GM23338 (cell line): ENCODE measurements around the gene SASH1. TPM values are rescaled to one million over a fixed set of nuclear protein-coding genes. Genes with fewer than 3 reads are reported as not detected.
A peak's percentile ranks its signal among the peaks of the same experiment; 100 is the strongest.

Source experiments
- ATAC-seq: fragments of 200-7000 bp; cut with Tn5 transposase; 3 replicates; pipeline ENCODE4 v1.9.1; 2020
- DNase-seq: peaks from one replicate; pipeline ENCODE4 v3.0.0-alpha.2; 2015; ENCODE audit warnings: low spot score
- H2AFZ ChIP-seq: fragments of 200-600 bp; sonication (generic); 2 replicates; pipeline ENCODE4 v1.8.0; 2016; ENCODE audit warnings: antibody characterized with exemption, mild to moderate bottlenecking, moderate library complexity
- H3F3A ChIP-seq: fragments of 200-600 bp; sonication (generic); replicated peaks from 2 replicates; pipeline ENCODE4 v1.8.0; 2017; ENCODE audit warnings: antibody characterized with exemption, mixed run types, low read depth
- H3K27ac ChIP-seq: fragments of 200-600 bp; sonication (generic); 2 replicates; pipeline ENCODE4 v1.6.1; 2016; ENCODE audit warnings: low read depth
- H3K27me3 ChIP-seq: fragments of 200-600 bp; sonication (generic); 2 replicates; pipeline ENCODE4 v1.8.0; 2016; ENCODE audit warnings: mild to moderate bottlenecking, mixed run types, moderate library complexity; ENCODE audit not compliant: insufficient read depth
- H3K36me3 ChIP-seq: fragments of 200-600 bp; sonication (generic); 2 replicates; pipeline ENCODE4 v1.8.0; 2016; ENCODE audit warnings: mild to moderate bottlenecking; ENCODE audit not compliant: insufficient read depth
- H3K4me1 ChIP-seq: fragments of 200-600 bp; sonication (generic); 2 replicates; pipeline ENCODE4 v1.8.0; 2016; ENCODE audit warnings: mild to moderate bottlenecking, moderate library complexity; ENCODE audit not compliant: insufficient read depth
- H3K4me2 ChIP-seq: fragments of 200-600 bp; sonication (generic); 2 replicates; pipeline ENCODE4 v1.7.1; 2017; ENCODE audit warnings: mixed run types
- H3K4me3 ChIP-seq: fragments of 200-600 bp; sonication (generic); 2 replicates; pipeline ENCODE4 v1.6.1; 2016; ENCODE audit warnings: mixed run types
- H3K79me2 ChIP-seq: fragments of 200-600 bp; sonication (generic); replicated peaks from 2 replicates; pipeline ENCODE4 v1.8.0; 2017; ENCODE audit warnings: mild to moderate bottlenecking; ENCODE audit not compliant: insufficient read depth
- H3K9me2 ChIP-seq: fragments of 200-600 bp; sonication (generic); 2 replicates; pipeline ENCODE4 v1.8.0; 2017; ENCODE audit not compliant: insufficient read depth
- H4K20me1 ChIP-seq: fragments of 200-600 bp; sonication (generic); replicated peaks from 2 replicates; pipeline ENCODE4 v1.8.0; 2017; ENCODE audit warnings: mild to moderate bottlenecking; ENCODE audit not compliant: insufficient read depth
- H3K27ac Mint-ChIP-seq: 2 replicates; pipeline ENCODE4 v1.8.0; 2020; ENCODE audit warnings: inconsistent platforms, mild to moderate bottlenecking, moderate library complexity, mixed read lengths
- H3K27me3 Mint-ChIP-seq: 3 replicates; pipeline ENCODE4 v1.8.0; 2022; ENCODE audit warnings: low read depth, mild to moderate bottlenecking, moderate library complexity, mixed read lengths, inconsistent platforms; ENCODE audit not compliant: insufficient read depth, poor library complexity
- H3K36me3 Mint-ChIP-seq: 3 replicates; pipeline ENCODE4 v1.8.0; 2021; ENCODE audit warnings: low read depth, mild to moderate bottlenecking, inconsistent platforms, moderate library complexity, mixed read lengths
- H3K4me1 Mint-ChIP-seq: 3 replicates; pipeline ENCODE4 v1.8.0; 2020; ENCODE audit warnings: mild to moderate bottlenecking, inconsistent platforms, mixed read lengths
- H3K4me3 Mint-ChIP-seq: 3 replicates; pipeline ENCODE4 v1.8.0; 2021; ENCODE audit warnings: moderate library complexity, mild to moderate bottlenecking, inconsistent platforms, mixed read lengths
- H3K9me3 Mint-ChIP-seq: 3 replicates; pipeline ENCODE4 v1.8.0; 2020; ENCODE audit warnings: moderate library complexity, mild to moderate bottlenecking, inconsistent platforms, mixed read lengths
- CREB1 ChIP-seq: fragments of 250-450 bp; sonication (Bioruptor Pico); IDR thresholded peaks from 2 replicates; pipeline ENCODE4 v1.5.0; 2020; ENCODE audit warnings: low read depth, mild to moderate bottlenecking, moderate library complexity
- EZH2 ChIP-seq: fragments of 200-600 bp; sonication (generic); IDR thresholded peaks from one replicate; pipeline ENCODE4 v1.8.0; 2017; ENCODE audit warnings: antibody characterized with exemption, mild to moderate bottlenecking, low read depth; ENCODE audit not compliant: unreplicated experiment
- EZH2phosphoT487 ChIP-seq: fragments of 200-600 bp; sonication (generic); IDR thresholded peaks from one replicate; pipeline ENCODE4 v1.8.1; 2018; ENCODE audit warnings: antibody characterized with exemption; ENCODE audit not compliant: unreplicated experiment
- JUNB ChIP-seq: IDR thresholded peaks from one replicate; pipeline ENCODE4 v1.6.1; 2016; ENCODE audit warnings: antibody characterized with exemption; ENCODE audit not compliant: unreplicated experiment
- NANOG ChIP-seq: IDR thresholded peaks from 2 replicates; pipeline ENCODE4 v1.6.1; 2016; ENCODE audit warnings: antibody characterized with exemption, borderline replicate concordance
- POLR2AphosphoS5 ChIP-seq: IDR thresholded peaks from 2 replicates; pipeline ENCODE4 v1.6.1; 2016; ENCODE audit warnings: antibody characterized with exemption, low read depth
- STAT1 ChIP-seq: IDR thresholded peaks from one replicate; pipeline ENCODE4 v1.6.1; 2016; ENCODE audit warnings: antibody characterized with exemption; ENCODE audit not compliant: unreplicated experiment
- ZNF114 ChIP-seq: fragments of 250-450 bp; sonication (Bioruptor Pico); IDR thresholded peaks from 2 replicates; pipeline ENCODE4 v1.5.0; 2020; ENCODE audit warnings: mild to moderate bottlenecking, moderate library complexity
- ZNF331 ChIP-seq: fragments of 250-450 bp; sonication (Bioruptor Pico); IDR thresholded peaks from 2 replicates; pipeline ENCODE4 v1.5.0; 2020; ENCODE audit warnings: low read depth, mild to moderate bottlenecking, moderate library complexity
- polyA plus RNA-seq: library from polyadenylated mRNA; unstranded; fragments of >200 nt; fragmentation: Nextera tagmentation; extraction: Ambion mirVana; gene quantifications from 2 replicates; pipeline ENCODE4 v1.2.1, GENCODE V29; 2016
- total RNA-seq: library from RNA; depleted of rRNA; stranded (reverse); fragments of >200 nt; shearing (Covaris generic); gene quantifications from 2 replicates; pipeline ENCODE4 v1.2.3, GENCODE V29; 2014
- TF ChIP-seq, protein P1 (sequence below), 2 experiments: fragments of 200-600 bp in 1 of 2; sonication (generic) in 1 of 2; conservative IDR thresholded peaks; 2 replicates each; pipeline versions ENCODE4 v1.5.1 to v1.6.1; 2016 to 2017; ENCODE audit warnings: antibody characterized with exemption in 2 of 2, low read depth in 2 of 2, mild to moderate bottlenecking in 2 of 2, moderate library complexity in 1 of 2
- TF ChIP-seq, protein P2 (sequence below): IDR thresholded peaks from 2 replicates; pipeline ENCODE4 v1.6.1; 2016; ENCODE audit warnings: antibody characterized with exemption
- TF ChIP-seq, protein P3 (sequence below): IDR thresholded peaks from one replicate; pipeline ENCODE4 v1.6.1; 2018; ENCODE audit warnings: antibody characterized with exemption; ENCODE audit not compliant: unreplicated experiment
- TF ChIP-seq, protein P4 (sequence below): fragments of 250-450 bp; sonication (Bioruptor Pico); IDR thresholded peaks from 2 replicates; pipeline ENCODE4 v1.5.0; 2020; ENCODE audit warnings: mild to moderate bottlenecking, moderate library complexity

The SASH1 gene
- total and polyA plus RNA-seq, 2 experiments from 2014 or later = 8.2 to 30.2 TPM

DNA sequence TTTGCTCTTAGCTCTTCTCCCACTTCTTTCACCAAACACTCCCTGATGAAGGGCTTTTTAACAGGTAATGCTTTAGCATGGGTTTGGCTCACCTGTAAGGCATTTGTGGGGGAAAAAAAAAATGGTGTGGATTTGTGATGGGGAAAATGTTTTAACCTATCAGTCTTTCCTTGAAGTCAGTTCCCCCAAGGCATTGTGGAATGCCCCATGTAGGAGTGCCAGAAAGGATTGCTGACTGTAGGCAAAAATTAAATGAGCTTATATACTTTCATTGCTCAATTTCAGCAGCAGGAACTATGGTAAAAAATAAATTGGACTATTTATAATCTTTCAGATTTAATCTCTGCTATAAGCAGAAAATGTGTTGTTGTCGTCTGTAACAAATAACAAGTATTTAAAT is 10.6 kb upstream of the SASH1 start:
- no peaks in the 10 kb centered on the region for H3K36me3 ChIP-seq
- H3K4me1 ChIP-seq = peaks cover 13% of the 10 kb centered on the region
- no peaks in the 10 kb centered on the region for H3K9me2 ChIP-seq
- H3F3A ChIP-seq = no peaks in the 10 kb centered on the region
- Mint-ChIP-seq H3K4me1 (peaks cover 3% of the 10 kb centered on the region; the same call in 1 of the 3 replicates), H3K36me3 (no peaks in the 10 kb centered on the region), H3K27ac (no peak overlapping the region), H3K9me3 (no peaks in the 10 kb centered on the region), H3K27me3 (peaks cover 2% of the 10 kb centered on the region), H3K4me3 (no peak overlapping the region)
- 0 out of 2 replicates have a peak overlapping the region, but pooled peaks have one; percentile 35 for H2AFZ ChIP-seq
- no peak for DNase-seq
- no peaks in the 10 kb centered on the region for H3K27me3 ChIP-seq
- no peak for ATAC-seq
- H3K79me2 ChIP-seq = no peaks in the 10 kb centered on the region
- no peak overlapping the region for H3K4me2 ChIP-seq
- H3K27ac ChIP-seq = no peak overlapping the region
- TF ChIP-seq STAT1 (no peak), EZH2 (no peak), POLR2AphosphoS5 (no peak), NANOG (no peak), ZNF114 (no peak), EZH2phosphoT487 (no peak), JUNB (no peak), ZNF331 (CRISPR knock-in tag) (no peak), CREB1 (no peak)
- TF ChIP-seq, protein P1, sequence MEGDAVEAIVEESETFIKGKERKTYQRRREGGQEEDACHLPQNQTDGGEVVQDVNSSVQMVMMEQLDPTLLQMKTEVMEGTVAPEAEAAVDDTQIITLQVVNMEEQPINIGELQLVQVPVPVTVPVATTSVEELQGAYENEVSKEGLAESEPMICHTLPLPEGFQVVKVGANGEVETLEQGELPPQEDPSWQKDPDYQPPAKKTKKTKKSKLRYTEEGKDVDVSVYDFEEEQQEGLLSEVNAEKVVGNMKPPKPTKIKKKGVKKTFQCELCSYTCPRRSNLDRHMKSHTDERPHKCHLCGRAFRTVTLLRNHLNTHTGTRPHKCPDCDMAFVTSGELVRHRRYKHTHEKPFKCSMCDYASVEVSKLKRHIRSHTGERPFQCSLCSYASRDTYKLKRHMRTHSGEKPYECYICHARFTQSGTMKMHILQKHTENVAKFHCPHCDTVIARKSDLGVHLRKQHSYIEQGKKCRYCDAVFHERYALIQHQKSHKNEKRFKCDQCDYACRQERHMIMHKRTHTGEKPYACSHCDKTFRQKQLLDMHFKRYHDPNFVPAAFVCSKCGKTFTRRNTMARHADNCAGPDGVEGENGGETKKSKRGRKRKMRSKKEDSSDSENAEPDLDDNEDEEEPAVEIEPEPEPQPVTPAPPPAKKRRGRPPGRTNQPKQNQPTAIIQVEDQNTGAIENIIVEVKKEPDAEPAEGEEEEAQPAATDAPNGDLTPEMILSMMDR (conservative IDR thresholded peaks at IDR 0.05; ENCODE audit: low read depth in 2 of 2) = no peak
- TF ChIP-seq, protein P2, sequence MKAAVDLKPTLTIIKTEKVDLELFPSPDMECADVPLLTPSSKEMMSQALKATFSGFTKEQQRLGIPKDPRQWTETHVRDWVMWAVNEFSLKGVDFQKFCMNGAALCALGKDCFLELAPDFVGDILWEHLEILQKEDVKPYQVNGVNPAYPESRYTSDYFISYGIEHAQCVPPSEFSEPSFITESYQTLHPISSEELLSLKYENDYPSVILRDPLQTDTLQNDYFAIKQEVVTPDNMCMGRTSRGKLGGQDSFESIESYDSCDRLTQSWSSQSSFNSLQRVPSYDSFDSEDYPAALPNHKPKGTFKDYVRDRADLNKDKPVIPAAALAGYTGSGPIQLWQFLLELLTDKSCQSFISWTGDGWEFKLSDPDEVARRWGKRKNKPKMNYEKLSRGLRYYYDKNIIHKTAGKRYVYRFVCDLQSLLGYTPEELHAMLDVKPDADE = no peak
- TF ChIP-seq, protein P3, sequence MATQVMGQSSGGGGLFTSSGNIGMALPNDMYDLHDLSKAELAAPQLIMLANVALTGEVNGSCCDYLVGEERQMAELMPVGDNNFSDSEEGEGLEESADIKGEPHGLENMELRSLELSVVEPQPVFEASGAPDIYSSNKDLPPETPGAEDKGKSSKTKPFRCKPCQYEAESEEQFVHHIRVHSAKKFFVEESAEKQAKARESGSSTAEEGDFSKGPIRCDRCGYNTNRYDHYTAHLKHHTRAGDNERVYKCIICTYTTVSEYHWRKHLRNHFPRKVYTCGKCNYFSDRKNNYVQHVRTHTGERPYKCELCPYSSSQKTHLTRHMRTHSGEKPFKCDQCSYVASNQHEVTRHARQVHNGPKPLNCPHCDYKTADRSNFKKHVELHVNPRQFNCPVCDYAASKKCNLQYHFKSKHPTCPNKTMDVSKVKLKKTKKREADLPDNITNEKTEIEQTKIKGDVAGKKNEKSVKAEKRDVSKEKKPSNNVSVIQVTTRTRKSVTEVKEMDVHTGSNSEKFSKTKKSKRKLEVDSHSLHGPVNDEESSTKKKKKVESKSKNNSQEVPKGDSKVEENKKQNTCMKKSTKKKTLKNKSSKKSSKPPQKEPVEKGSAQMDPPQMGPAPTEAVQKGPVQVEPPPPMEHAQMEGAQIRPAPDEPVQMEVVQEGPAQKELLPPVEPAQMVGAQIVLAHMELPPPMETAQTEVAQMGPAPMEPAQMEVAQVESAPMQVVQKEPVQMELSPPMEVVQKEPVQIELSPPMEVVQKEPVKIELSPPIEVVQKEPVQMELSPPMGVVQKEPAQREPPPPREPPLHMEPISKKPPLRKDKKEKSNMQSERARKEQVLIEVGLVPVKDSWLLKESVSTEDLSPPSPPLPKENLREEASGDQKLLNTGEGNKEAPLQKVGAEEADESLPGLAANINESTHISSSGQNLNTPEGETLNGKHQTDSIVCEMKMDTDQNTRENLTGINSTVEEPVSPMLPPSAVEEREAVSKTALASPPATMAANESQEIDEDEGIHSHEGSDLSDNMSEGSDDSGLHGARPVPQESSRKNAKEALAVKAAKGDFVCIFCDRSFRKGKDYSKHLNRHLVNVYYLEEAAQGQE = no peak
- TF ChIP-seq, protein P4, sequence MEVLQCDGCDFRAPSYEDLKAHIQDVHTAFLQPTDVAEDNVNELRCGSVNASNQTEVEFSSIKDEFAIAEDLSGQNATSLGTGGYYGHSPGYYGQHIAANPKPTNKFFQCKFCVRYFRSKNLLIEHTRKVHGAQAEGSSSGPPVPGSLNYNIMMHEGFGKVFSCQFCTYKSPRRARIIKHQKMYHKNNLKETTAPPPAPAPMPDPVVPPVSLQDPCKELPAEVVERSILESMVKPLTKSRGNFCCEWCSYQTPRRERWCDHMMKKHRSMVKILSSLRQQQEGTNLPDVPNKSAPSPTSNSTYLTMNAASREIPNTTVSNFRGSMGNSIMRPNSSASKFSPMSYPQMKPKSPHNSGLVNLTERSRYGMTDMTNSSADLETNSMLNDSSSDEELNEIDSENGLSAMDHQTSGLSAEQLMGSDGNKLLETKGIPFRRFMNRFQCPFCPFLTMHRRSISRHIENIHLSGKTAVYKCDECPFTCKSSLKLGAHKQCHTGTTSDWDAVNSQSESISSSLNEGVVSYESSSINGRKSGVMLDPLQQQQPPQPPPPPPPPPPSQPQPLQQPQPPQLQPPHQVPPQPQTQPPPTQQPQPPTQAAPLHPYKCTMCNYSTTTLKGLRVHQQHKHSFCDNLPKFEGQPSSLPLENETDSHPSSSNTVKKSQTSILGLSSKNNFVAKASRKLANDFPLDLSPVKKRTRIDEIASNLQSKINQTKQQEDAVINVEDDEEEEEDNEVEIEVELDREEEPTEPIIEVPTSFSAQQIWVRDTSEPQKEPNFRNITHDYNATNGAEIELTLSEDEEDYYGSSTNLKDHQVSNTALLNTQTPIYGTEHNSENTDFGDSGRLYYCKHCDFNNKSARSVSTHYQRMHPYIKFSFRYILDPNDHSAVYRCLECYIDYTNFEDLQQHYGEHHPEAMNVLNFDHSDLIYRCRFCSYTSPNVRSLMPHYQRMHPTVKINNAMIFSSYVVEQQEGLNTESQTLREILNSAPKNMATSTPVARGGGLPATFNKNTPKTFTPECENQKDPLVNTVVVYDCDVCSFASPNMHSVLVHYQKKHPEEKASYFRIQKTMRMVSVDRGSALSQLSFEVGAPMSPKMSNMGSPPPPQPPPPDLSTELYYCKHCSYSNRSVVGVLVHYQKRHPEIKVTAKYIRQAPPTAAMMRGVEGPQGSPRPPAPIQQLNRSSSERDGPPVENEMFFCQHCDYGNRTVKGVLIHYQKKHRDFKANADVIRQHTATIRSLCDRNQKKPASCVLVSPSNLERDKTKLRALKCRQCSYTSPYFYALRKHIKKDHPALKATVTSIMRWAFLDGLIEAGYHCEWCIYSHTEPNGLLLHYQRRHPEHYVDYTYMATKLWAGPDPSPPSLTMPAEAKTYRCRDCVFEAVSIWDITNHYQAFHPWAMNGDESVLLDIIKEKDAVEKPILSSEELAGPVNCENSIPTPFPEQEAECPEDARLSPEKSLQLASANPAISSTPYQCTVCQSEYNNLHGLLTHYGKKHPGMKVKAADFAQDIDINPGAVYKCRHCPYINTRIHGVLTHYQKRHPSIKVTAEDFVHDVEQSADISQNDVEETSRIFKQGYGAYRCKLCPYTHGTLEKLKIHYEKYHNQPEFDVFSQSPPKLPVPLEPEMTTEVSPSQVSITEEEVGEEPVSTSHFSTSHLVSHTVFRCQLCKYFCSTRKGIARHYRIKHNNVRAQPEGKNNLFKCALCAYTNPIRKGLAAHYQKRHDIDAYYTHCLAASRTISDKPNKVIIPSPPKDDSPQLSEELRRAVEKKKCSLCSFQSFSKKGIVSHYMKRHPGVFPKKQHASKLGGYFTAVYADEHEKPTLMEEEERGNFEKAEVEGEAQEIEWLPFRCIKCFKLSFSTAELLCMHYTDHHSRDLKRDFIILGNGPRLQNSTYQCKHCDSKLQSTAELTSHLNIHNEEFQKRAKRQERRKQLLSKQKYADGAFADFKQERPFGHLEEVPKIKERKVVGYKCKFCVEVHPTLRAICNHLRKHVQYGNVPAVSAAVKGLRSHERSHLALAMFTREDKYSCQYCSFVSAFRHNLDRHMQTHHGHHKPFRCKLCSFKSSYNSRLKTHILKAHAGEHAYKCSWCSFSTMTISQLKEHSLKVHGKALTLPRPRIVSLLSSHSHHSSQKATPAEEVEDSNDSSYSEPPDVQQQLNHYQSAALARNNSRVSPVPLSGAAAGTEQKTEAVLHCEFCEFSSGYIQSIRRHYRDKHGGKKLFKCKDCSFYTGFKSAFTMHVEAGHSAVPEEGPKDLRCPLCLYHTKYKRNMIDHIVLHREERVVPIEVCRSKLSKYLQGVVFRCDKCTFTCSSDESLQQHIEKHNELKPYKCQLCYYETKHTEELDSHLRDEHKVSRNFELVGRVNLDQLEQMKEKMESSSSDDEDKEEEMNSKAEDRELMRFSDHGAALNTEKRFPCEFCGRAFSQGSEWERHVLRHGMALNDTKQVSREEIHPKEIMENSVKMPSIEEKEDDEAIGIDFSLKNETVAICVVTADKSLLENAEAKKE (CRISPR knock-in tag) = no peak
- H3K4me3 ChIP-seq = no peak overlapping the region
- H4K20me1 ChIP-seq = no peaks in the 10 kb centered on the region
